Panc1 (cell line): ENCODE data around the gene PCSK1N. TPM values are rescaled to one million over a fixed set of nuclear protein-coding genes. Genes with fewer than 3 reads are reported as not detected.

ENCODE experiments used
- ATAC-seq: fragments of 200-7000 bp; cut with Tn5 transposase; 2 replicates; pipeline ENCODE4 v1.9.1; 2020; ENCODE audit warnings: mild to moderate bottlenecking, moderate library complexity
- BruUV-seq: library from RNA; stranded (reverse); fragments of 400-500 nt; replicated peaks from 2 replicates; lab custom pipeline; 2021; lab: Mats Ljungman, UMichigan
- CTCF ChIA-PET: fragments of 300-600 bp; sonication (Branson Sonifier 250); formaldehyde crosslinking; loops from one replicate; lab custom pipeline; 2022; ENCODE audit warnings: antibody characterized with exemption; lab: Charles Lee
- POLR2A ChIA-PET: fragments of 300-600 bp; sonication (Branson Sonifier 250); formaldehyde crosslinking; loops from one replicate; lab custom pipeline; 2022; ENCODE audit warnings: antibody characterized with exemption; lab: Charles Lee
- DNase-seq: peaks from one replicate; pipeline ENCODE4 v3.0.0-alpha.2; 2010; ENCODE audit warnings: low read depth, low spot score
- H3K27ac ChIP-seq: 2 replicates; pipeline ENCODE4 v1.5.1; 2011; ENCODE audit warnings: mild to moderate bottlenecking, low read length, inconsistent platforms
- H3K27me3 ChIP-seq: fragments of 200-500 bp; sonication (Bioruptor generic); 2 replicates; pipeline ENCODE4 v1.6.0; 2014; ENCODE audit warnings: low read length, inconsistent platforms; ENCODE audit not compliant: control insufficient read depth, insufficient read depth
- H3K36me3 ChIP-seq: fragments of 200-500 bp; sonication (Bioruptor generic); 2 replicates; pipeline ENCODE4 v1.5.1; 2014; ENCODE audit warnings: inconsistent platforms, mild to moderate bottlenecking, low read length, moderate library complexity; ENCODE audit not compliant: control insufficient read depth, insufficient read depth
- H3K4me1 ChIP-seq: 2 replicates; pipeline ENCODE4 v1.5.1; 2011; ENCODE audit warnings: inconsistent platforms, mild to moderate bottlenecking, low read length, moderate library complexity; ENCODE audit not compliant: control insufficient read depth, insufficient read depth
- H3K4me3 ChIP-seq, 2 experiments: 2 replicates each; pipeline ENCODE4 v1.5.1; 2011 to 2012; ENCODE audit warnings: low read depth in 2 of 2, low read length in 2 of 2, mild to moderate bottlenecking in 2 of 2, inconsistent platforms in 1 of 2, moderate library complexity in 1 of 2
- H3K9me3 ChIP-seq: fragments of 200-500 bp; sonication (Bioruptor generic); 2 replicates; pipeline ENCODE4 v1.5.1; 2014; ENCODE audit warnings: low read depth, mild to moderate bottlenecking, inconsistent platforms, low read length, moderate library complexity; ENCODE audit not compliant: control insufficient read depth, insufficient read depth
- POLR2AphosphoS5 ChIP-seq: IDR thresholded peaks from 2 replicates; pipeline ENCODE4 v1.6.1; 2012; ENCODE audit warnings: mild to moderate bottlenecking, low read depth, low read length, moderate library complexity
- SIN3A ChIP-seq: IDR thresholded peaks from 2 replicates; pipeline ENCODE4 v1.6.1; 2012; ENCODE audit warnings: low read depth, mild to moderate bottlenecking, low read length, moderate library complexity, borderline replicate concordance; ENCODE audit not compliant: insufficient read depth
- TCF7L2 ChIP-seq: IDR thresholded peaks from 2 replicates; pipeline ENCODE4 v1.6.1; 2011; ENCODE audit warnings: mild to moderate bottlenecking, low read depth, low read length, inconsistent platforms
- in situ Hi-C: cut with HindIII; loops from 2 replicates; pipeline ENCODE4 v1.10.0; 2016; ENCODE audit warnings: low sequenced_read_pairs, low pct_unique_long_range_greater_than_20kb
- intact Hi-C: fragments of 100-400 bp; cut with micrococcal nuclease; formaldehyde crosslinking; loops from one replicate; pipeline ENCODE4 v1.10.0; 2022; ENCODE audit not compliant: unreplicated experiment
- total RNA-seq: library from RNA; stranded (reverse); gene quantifications from one replicate; pipeline ENCODE4 v1.2.1, GENCODE V29; 2021; ENCODE audit not compliant: unreplicated experiment
- TF ChIP-seq, protein P1 (sequence below): fragments of 450-650 bp; IDR thresholded peaks from 2 replicates; pipeline ENCODE4 v1.5.1; 2017; ENCODE audit warnings: mild to moderate bottlenecking
- TF ChIP-seq, protein P2 (sequence below), 2 experiments: IDR thresholded peaks; 2 replicates each; pipeline ENCODE4 v1.6.1; 2011 to 2012; ENCODE audit warnings: low read depth in 2 of 2, control low read depth in 1 of 2, low read length in 1 of 2, mild to moderate bottlenecking in 1 of 2, moderate library complexity in 1 of 2; ENCODE audit not compliant: insufficient read depth in 1 of 2

Gene PCSK1N
- total RNA-seq, 1 experiment from 2014 or later, result 17.8 TPM

DNA sequence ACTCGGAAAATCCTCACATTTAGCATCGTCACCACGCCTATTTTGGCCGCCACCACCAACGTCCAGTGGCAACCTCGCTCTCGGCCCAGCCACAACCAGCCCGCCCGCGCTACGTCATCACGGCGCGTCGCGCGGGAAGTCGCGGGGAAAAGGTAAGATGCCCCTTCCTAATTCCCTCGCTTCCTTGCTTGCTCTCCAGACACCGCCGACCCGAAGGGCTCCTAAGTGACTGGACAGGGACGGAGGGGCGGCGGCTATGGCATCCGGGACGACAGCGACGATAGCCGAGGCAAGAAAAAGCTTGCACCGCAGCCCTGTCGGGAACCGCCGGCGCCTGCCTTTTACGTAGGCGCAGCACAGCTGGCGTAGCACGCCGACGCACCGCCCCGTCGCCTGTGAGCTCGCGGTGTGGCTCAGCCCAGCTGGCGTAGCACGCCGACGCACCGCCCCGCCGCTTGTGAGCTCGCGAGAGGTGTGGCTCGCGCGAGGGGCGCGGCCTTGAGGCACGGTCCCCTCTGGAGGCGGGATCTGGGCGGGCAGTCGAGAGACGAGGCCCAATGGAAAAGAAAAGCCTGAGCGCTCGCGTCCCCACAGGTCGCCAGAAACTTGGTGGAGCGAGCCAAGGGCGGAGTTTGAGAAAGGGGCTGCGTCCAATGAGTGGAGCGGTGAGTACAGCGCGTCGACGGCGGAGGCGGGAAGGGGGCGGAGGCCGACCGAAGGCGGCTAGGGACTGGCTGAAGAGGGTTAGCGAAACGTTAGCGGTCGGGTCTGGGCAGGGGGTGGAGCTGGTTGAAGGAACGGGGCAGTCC is 33.9 kb downstream of the PCSK1N start, which contains the start of gene HDAC6:
TSS of gene HDAC6 (plus strand) at position 788 of the 809 bp plus-strand sequence. CDS start 626 bp downstream, outside the sequence.
- POLR2A ChIA-PET, result interaction anchor here (0.5 to 0.6 kb wide), 3 partner anchors 12 to 173 kb away, joined by 5 to 13 read pairs (median 5); no protein-coding TSS in a partner anchor
- in situ Hi-C loops, result no loop called here

GRCh38 chrX:48800574-48801279 is 34.7 kb downstream of the PCSK1N start:
- TF ChIP-seq, protein P1, sequence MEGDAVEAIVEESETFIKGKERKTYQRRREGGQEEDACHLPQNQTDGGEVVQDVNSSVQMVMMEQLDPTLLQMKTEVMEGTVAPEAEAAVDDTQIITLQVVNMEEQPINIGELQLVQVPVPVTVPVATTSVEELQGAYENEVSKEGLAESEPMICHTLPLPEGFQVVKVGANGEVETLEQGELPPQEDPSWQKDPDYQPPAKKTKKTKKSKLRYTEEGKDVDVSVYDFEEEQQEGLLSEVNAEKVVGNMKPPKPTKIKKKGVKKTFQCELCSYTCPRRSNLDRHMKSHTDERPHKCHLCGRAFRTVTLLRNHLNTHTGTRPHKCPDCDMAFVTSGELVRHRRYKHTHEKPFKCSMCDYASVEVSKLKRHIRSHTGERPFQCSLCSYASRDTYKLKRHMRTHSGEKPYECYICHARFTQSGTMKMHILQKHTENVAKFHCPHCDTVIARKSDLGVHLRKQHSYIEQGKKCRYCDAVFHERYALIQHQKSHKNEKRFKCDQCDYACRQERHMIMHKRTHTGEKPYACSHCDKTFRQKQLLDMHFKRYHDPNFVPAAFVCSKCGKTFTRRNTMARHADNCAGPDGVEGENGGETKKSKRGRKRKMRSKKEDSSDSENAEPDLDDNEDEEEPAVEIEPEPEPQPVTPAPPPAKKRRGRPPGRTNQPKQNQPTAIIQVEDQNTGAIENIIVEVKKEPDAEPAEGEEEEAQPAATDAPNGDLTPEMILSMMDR, result no peak
- TF ChIP-seq, protein P2, sequence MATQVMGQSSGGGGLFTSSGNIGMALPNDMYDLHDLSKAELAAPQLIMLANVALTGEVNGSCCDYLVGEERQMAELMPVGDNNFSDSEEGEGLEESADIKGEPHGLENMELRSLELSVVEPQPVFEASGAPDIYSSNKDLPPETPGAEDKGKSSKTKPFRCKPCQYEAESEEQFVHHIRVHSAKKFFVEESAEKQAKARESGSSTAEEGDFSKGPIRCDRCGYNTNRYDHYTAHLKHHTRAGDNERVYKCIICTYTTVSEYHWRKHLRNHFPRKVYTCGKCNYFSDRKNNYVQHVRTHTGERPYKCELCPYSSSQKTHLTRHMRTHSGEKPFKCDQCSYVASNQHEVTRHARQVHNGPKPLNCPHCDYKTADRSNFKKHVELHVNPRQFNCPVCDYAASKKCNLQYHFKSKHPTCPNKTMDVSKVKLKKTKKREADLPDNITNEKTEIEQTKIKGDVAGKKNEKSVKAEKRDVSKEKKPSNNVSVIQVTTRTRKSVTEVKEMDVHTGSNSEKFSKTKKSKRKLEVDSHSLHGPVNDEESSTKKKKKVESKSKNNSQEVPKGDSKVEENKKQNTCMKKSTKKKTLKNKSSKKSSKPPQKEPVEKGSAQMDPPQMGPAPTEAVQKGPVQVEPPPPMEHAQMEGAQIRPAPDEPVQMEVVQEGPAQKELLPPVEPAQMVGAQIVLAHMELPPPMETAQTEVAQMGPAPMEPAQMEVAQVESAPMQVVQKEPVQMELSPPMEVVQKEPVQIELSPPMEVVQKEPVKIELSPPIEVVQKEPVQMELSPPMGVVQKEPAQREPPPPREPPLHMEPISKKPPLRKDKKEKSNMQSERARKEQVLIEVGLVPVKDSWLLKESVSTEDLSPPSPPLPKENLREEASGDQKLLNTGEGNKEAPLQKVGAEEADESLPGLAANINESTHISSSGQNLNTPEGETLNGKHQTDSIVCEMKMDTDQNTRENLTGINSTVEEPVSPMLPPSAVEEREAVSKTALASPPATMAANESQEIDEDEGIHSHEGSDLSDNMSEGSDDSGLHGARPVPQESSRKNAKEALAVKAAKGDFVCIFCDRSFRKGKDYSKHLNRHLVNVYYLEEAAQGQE (IDR thresholded peaks at IDR 0.05; ENCODE audit: insufficient read depth in 1 of 2, low read depth in 2 of 2, low read length in 1 of 2), result no peak
- TF ChIP-seq TCF7L2, result no peak
- TF ChIP-seq POLR2AphosphoS5, result no peak
- TF ChIP-seq SIN3A, result no peak
- in situ Hi-C loops (no loop called here), intact Hi-C loops (no loop called here)
- ChIA-PET POLR2A (interaction anchor here (0.6 kb wide), 1 partner anchor 11 kb away, joined by 5 read pairs; no protein-coding TSS in a partner anchor), CTCF (no interaction called here)
- TSS peak; percentile 95 for BruUV-seq
- ATAC-seq, result no peak
- peaks cover 3% of the 10 kb centered on the region; the same call in 1 of the 2 replicates for H3K36me3 ChIP-seq
- H3K9me3 ChIP-seq, result no peaks in the 10 kb centered on the region
- H3K27me3 ChIP-seq, result no peaks in the 10 kb centered on the region
- peak overlapping the region; percentile 62 to 76 for H3K4me3 ChIP-seq
- 0 out of 2 replicates have a peak, but pooled peaks cover 3% of the 10 kb centered on the region for H3K4me1 ChIP-seq
- H3K27ac ChIP-seq, result peak overlapping the region; percentile 95
- DNase-seq, result no peak

More for the DNA sequence above, 33.9 kb downstream of the PCSK1N start, which contains the start of gene HDAC6:
- Histone ChIP-seq H3K36me3 (peaks cover 3% of the 10 kb centered on the region; the same call in 1 of the 2 replicates), H3K27ac (peak within 1 kb of the TSS; percentile 95), H3K4me1 (0 out of 2 replicates have a peak, but pooled peaks cover 3% of the 10 kb centered on the region), H3K27me3 (no peaks in the 10 kb centered on the region), H3K4me3 (peak within 1 kb of the TSS; percentile 64 to 76), H3K9me3 (no peaks in the 10 kb centered on the region)
- intact Hi-C loops, result no loop called here
- ATAC-seq (peak; percentile 93), DNase-seq (peak; percentile 95)
- no TSS peak for BruUV-seq
- CTCF ChIA-PET, result no interaction called here
- TF ChIP-seq POLR2AphosphoS5 (peak; percentile 72; the same call in 1 of the 2 replicates), SIN3A (no peak)
